ENCODE data around the gene ATXN1. TPM values are rescaled to one million over a fixed set of nuclear protein-coding genes. Genes with fewer than 3 reads are reported as not detected.

Gene ATXN1
- total RNA-seq, 1 experiment from 2014 or later = 27.0 TPM

- POLR2A ChIA-PET (ENCODE audit: unreplicated experiment) = no interaction called here
- intact Hi-C loops (cut with micrococcal nuclease) = no loop called here
- H3K27ac ChIP-seq (ENCODE audit: low read length) = no peak overlapping the region
- H3K4me2 ChIP-seq (ENCODE audit: low read length) = no peak overlapping the region
- ATAC-seq = no peak
- CTCF ChIA-PET = no interaction called here
- DNase-seq = no peak
- H3K9ac ChIP-seq (ENCODE audit: low read length) = no peak overlapping the region
- no peaks in the 10 kb centered on the region for H4K20me1 ChIP-seq (ENCODE audit: low read length)
- no peaks in the 10 kb centered on the region for H3F3A ChIP-seq (ENCODE audit: low read length, unreplicated experiment)
- peaks cover 13% of the 10 kb centered on the region for H3K4me1 ChIP-seq (ENCODE audit: insufficient read depth, low read length)
- no peak overlapping the region for H2AFZ ChIP-seq (ENCODE audit: low read length)
- H3K79me2 ChIP-seq (ENCODE audit: low read length) = no peaks in the 10 kb centered on the region
- BruUV-seq (replicated peaks) = no TSS peak
- H3K4me3 ChIP-seq (ENCODE audit: low read length) = no peak overlapping the region
- no peaks in the 10 kb centered on the region for H3K36me3 ChIP-seq (ENCODE audit: low read depth, low read length)
- TF ChIP-seq, protein P1, sequence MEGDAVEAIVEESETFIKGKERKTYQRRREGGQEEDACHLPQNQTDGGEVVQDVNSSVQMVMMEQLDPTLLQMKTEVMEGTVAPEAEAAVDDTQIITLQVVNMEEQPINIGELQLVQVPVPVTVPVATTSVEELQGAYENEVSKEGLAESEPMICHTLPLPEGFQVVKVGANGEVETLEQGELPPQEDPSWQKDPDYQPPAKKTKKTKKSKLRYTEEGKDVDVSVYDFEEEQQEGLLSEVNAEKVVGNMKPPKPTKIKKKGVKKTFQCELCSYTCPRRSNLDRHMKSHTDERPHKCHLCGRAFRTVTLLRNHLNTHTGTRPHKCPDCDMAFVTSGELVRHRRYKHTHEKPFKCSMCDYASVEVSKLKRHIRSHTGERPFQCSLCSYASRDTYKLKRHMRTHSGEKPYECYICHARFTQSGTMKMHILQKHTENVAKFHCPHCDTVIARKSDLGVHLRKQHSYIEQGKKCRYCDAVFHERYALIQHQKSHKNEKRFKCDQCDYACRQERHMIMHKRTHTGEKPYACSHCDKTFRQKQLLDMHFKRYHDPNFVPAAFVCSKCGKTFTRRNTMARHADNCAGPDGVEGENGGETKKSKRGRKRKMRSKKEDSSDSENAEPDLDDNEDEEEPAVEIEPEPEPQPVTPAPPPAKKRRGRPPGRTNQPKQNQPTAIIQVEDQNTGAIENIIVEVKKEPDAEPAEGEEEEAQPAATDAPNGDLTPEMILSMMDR (conservative IDR thresholded peaks at IDR 0.05; ENCODE audit: low read depth, low read length) = no peak
- TF ChIP-seq EZH2 (IDR thresholded peaks at IDR 0.05; ENCODE audit: low read length, unreplicated experiment) (no peak), EZH2phosphoT487 (IDR thresholded peaks at IDR 0.05; ENCODE audit: borderline replicate concordance, low read length) (no peak)
- H3K9me2 ChIP-seq (replicated peaks; ENCODE audit: low read length) = no peaks in the 10 kb centered on the region
- H3K27me3 ChIP-seq (ENCODE audit: low read length) = no peaks in the 10 kb centered on the region
- H3K9me3 ChIP-seq (ENCODE audit: low read length) = no peaks in the 10 kb centered on the region
Observed at GRCh38 chr6:16504609-16505008, 256.7 kb downstream of the ATXN1 start.

- DNase-seq = no peak
- Histone ChIP-seq H3K4me1 (ENCODE audit: insufficient read depth, low read length) (peaks cover 13% of the 10 kb centered on the region), H3K27ac (ENCODE audit: low read length) (no peak overlapping the region), H3K36me3 (ENCODE audit: low read depth, low read length) (no peaks in the 10 kb centered on the region), H3K4me3 (ENCODE audit: low read length) (no peak overlapping the region), H3K9me2 (replicated peaks; ENCODE audit: low read length) (no peaks in the 10 kb centered on the region), H4K20me1 (ENCODE audit: low read length) (no peaks in the 10 kb centered on the region), H3K79me2 (ENCODE audit: low read length) (no peaks in the 10 kb centered on the region), H3K27me3 (ENCODE audit: low read length) (no peaks in the 10 kb centered on the region), H3K9ac (ENCODE audit: low read length) (no peak overlapping the region), H3K9me3 (ENCODE audit: low read length) (no peaks in the 10 kb centered on the region), H3F3A (ENCODE audit: low read length, unreplicated experiment) (no peaks in the 10 kb centered on the region), H3K4me2 (ENCODE audit: low read length) (no peak overlapping the region), H2AFZ (ENCODE audit: low read length) (no peak overlapping the region)
- no peak for ATAC-seq
- TF ChIP-seq EZH2phosphoT487 (IDR thresholded peaks at IDR 0.05; ENCODE audit: borderline replicate concordance, low read length) (no peak), EZH2 (IDR thresholded peaks at IDR 0.05; ENCODE audit: low read length, unreplicated experiment) (no peak)
- TF ChIP-seq, protein P1 (conservative IDR thresholded peaks at IDR 0.05; ENCODE audit: low read depth, low read length) = no peak
- BruUV-seq (replicated peaks) = no TSS peak
- ChIA-PET CTCF (no interaction called here), POLR2A (ENCODE audit: unreplicated experiment) (no interaction called here)
- intact Hi-C loops (cut with micrococcal nuclease) = no loop called here
Observed at GRCh38 chr6:16503970-16504415, 257.3 kb downstream of the ATXN1 start.

GRCh38 chr6:16503241-16503775 lies 258.0 kb downstream of the ATXN1 start:
- no peaks in the 10 kb centered on the region for H3F3A ChIP-seq (ENCODE audit: low read length, unreplicated experiment)
- H3K9me2 ChIP-seq (replicated peaks; ENCODE audit: low read length) = no peaks in the 10 kb centered on the region
- H3K4me1 ChIP-seq (ENCODE audit: insufficient read depth, low read length) = peaks cover 19% of the 10 kb centered on the region
- no peak for TF ChIP-seq EZH2 (IDR thresholded peaks at IDR 0.05; ENCODE audit: low read length, unreplicated experiment)
- TF ChIP-seq, protein P1 (conservative IDR thresholded peaks at IDR 0.05; ENCODE audit: low read depth, low read length) = no peak
- TF ChIP-seq EZH2phosphoT487 (IDR thresholded peaks at IDR 0.05; ENCODE audit: borderline replicate concordance, low read length) = no peak
- H3K79me2 ChIP-seq (ENCODE audit: low read length) = no peaks in the 10 kb centered on the region
- no peak overlapping the region for H3K9ac ChIP-seq (ENCODE audit: low read length)
- no peaks in the 10 kb centered on the region for H3K27me3 ChIP-seq (ENCODE audit: low read length)
- no TSS peak for BruUV-seq (replicated peaks)
- H3K36me3 ChIP-seq (ENCODE audit: low read depth, low read length) = no peaks in the 10 kb centered on the region
- no peak overlapping the region for H3K4me3 ChIP-seq (ENCODE audit: low read length)
- no peak overlapping the region for H3K4me2 ChIP-seq (ENCODE audit: low read length)
- H3K9me3 ChIP-seq (ENCODE audit: low read length) = no peaks in the 10 kb centered on the region
- DNase-seq (no peak), ATAC-seq (no peak)
- ChIA-PET POLR2A (ENCODE audit: unreplicated experiment) (no interaction called here), CTCF (no interaction called here)
- no peak overlapping the region for H2AFZ ChIP-seq (ENCODE audit: low read length)
- H3K27ac ChIP-seq (ENCODE audit: low read length) = no peak overlapping the region
- H4K20me1 ChIP-seq (ENCODE audit: low read length) = no peaks in the 10 kb centered on the region
- intact Hi-C loops (cut with micrococcal nuclease) = no loop called here

Measured in PC-3 (cell line).